LNCaP clone FGC (cell line): ENCODE results near the gene PABPN1L.

Experiments
- DNase-seq: peaks from one replicate; pipeline ENCODE4 v3.0.0-alpha.2; 2011; ENCODE audit warnings: low read depth
- H3K4me3 ChIP-seq: 2 replicates; pipeline ENCODE4 v1.5.1; 2011; ENCODE audit warnings: mild to moderate bottlenecking, low read depth, low read length, control low read depth
- TF ChIP-seq, protein P1 (sequence below): IDR thresholded peaks from 2 replicates; pipeline ENCODE4 v1.5.1; 2012; ENCODE audit warnings: mild to moderate bottlenecking; ENCODE audit not compliant: control insufficient read depth, insufficient read depth; ENCODE audit errors: extremely low read depth

The PABPN1L gene

DNA sequence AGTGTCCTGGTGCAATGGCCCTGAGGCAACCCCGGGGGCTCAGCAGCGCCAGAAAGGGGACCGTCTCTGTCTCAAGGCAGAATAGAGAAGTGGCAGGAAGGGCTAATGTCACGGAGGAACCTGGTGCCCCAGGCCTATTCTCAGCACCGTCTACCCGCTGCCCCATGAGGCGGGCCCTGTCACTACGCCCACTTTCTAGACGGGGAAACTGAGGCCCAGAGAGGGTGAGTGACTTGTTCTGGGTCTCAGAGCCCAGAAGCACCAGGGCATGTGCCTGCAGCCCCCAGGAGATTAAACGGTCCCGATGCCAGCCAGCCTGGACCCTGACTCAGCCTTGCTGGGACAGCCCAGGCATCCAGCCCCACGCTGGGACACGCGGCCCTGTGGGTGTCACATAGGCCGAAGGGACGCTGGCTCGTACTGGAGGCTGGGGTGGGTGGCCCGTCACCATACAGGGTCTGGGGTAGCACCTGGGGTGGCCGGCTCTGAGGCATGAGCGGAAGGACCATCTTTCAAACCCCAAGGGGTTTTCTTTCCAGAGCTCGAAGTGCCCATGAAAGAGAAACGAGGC is 40.2 kb upstream of the PABPN1L start:
- TF ChIP-seq, protein P1, sequence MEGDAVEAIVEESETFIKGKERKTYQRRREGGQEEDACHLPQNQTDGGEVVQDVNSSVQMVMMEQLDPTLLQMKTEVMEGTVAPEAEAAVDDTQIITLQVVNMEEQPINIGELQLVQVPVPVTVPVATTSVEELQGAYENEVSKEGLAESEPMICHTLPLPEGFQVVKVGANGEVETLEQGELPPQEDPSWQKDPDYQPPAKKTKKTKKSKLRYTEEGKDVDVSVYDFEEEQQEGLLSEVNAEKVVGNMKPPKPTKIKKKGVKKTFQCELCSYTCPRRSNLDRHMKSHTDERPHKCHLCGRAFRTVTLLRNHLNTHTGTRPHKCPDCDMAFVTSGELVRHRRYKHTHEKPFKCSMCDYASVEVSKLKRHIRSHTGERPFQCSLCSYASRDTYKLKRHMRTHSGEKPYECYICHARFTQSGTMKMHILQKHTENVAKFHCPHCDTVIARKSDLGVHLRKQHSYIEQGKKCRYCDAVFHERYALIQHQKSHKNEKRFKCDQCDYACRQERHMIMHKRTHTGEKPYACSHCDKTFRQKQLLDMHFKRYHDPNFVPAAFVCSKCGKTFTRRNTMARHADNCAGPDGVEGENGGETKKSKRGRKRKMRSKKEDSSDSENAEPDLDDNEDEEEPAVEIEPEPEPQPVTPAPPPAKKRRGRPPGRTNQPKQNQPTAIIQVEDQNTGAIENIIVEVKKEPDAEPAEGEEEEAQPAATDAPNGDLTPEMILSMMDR, result no peak
- no peak for DNase-seq
- H3K4me3 ChIP-seq, result no peak overlapping the region

DNA sequence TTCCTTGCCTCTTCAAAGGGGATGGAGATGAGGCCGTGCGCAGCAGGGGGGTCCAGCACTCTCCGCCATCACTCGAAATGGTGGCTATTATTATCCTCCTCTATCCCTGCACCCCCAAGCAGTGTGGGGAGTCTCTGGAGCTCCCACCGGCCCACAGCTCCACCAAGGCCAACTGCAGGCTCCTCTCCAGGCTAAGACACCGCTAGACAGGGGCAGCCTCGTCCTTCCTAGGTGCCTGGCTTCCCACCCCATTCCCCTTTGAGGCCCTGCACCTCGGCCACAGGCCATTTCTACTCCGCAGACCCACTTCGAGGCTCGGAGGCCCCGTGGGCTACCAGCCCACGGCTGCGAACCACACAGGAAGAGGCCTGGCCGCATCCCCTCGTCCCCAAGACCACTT is 39.6 kb upstream of the PABPN1L start:
- TF ChIP-seq, protein P1, result no peak
- H3K4me3 ChIP-seq, result no peak overlapping the region
- no peak for DNase-seq

DNA sequence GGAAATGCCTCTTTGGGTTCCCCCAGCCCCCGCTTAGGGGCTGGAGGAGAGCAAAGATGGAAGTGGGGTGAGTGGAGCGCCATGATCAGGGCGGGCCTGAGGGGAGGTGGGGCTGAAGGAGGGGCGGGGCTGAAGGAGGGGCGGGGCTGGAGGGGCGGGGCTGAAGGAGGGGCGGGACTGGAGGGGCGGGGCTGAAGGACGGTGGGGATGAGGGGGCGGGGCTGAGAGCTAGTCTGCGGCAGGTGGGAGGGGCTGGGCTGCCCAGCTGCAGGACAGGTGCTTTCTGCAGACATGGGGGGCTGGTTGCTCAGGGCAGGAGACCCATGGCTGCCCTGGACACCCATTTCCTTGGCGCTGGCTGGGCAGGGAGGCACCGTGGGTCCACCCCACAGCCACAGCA is 39.1 kb upstream of the PABPN1L start:
- no peak overlapping the region for H3K4me3 ChIP-seq
- TF ChIP-seq, protein P1, result no peak
- no peak for DNase-seq

DNA sequence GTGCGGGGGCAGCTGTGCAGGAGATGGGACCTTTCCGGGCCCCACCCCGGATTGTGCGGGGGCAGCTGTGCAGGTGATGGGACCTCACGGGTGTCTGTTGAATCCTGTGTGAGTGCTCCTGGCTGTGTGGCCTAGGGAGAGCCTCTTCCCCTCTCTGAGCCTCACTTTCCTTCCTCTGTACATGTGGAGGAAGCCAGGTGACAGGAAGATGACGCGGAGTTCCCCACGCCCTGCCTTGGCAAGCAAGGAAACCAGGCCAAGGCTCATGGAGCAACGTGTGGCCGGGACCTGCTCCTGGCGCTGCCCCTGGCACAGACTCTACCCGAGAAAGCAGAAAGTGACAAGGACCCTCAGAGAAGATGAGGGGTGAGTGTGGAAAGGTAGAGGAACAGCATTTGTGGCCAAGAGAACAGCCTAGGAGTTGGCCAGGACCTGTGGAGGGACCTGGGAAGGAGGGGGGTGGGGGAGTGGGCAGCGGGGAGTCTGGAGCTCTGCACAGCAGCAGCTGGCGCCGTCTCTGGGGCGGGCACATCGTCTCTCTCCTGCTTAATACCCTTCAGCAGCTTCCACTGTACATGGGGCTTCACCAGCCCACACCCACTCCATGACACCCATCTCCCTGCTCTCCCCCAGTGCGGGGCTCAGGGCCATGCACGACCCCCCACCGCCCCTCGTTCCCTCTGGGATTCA is 38.4 kb upstream of the PABPN1L start:
- H3K4me3 ChIP-seq, result no peak overlapping the region
- TF ChIP-seq, protein P1, result no peak
- no peak for DNase-seq

DNA sequence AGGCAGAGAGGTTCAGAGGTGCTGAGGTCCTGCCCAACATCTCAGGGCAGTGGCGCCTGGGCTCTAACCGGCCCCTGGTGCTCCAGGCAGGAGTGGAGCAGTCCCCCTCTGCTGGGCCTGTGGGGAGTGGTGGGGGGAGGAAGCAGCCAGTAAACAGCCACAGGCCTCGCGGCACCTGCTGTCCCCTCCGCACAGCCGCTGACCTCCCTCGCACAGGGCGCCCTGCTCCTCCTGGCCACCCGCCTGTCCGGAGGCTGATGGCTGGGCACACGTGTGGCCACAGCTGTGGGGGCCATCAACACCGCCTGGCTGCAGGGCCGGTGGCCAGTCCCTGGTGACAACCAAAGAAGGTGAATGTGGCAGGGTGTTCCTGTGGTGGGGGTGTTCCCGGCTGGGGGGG is 36.8 kb upstream of the PABPN1L start:
- H3K4me3 ChIP-seq, result no peak overlapping the region
- TF ChIP-seq, protein P1, result no peak
- no peak for DNase-seq

DNA sequence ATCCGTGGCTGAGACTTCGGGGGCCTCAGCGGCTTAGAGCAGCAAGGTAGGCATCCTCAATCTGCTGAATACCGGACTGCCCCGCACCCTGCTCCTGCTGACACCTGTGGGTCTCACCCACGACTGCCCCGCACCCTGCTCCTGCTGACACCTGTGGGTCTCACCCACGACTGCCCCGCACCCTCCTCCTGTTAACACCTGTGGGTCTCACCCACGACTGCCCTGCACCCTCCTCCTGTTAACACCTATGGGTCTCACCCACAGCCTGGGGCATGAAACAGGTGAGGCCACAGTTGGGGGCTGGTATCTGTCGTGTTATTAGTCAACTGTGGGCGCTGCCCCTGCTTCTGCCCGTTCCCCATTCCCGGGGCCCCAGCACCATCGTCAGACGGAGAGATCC is 36.3 kb upstream of the PABPN1L start:
- TF ChIP-seq, protein P1, result no peak

More for the DNA sequence above, 36.3 kb upstream of the PABPN1L start:
- H3K4me3 ChIP-seq, result no peak overlapping the region
- DNase-seq, result no peak
